ENCODE data around the gene HNF1A.

- TF ChIP-seq POLR2A (IDR thresholded peaks at IDR 0.05) = no peak
- no peak for TF ChIP-seq CTCF (IDR thresholded peaks at IDR 0.05)
Observed at GRCh38 chr12:121050725-121051124, 72.4 kb downstream of the HNF1A start.
